Thyroid gland (tissue), 4 donors: ENCODE measurements around the gene UBTD1.

Source experiments
- POLR2A ChIP-seq, 2 donors: fragments of 450-650 bp; IDR thresholded peaks; one replicate each; pipeline ENCODE4 v1.6.1; 2017; ENCODE audit warnings: antibody characterized with exemption in 2 of 2, mild to moderate bottlenecking in 2 of 2, moderate library complexity in 1 of 2
- TF ChIP-seq, protein P1 (sequence below), 6 experiments: fragments of 200-600 bp in 3 of 6; fragments of 450-650 bp in 3 of 6; sonication (generic) in 3 of 6; IDR thresholded peaks; one replicate each; pipeline ENCODE4 v1.5.1; 2016 to 2019; ENCODE audit warnings: antibody characterized with exemption in 6 of 6, mild to moderate bottlenecking in 2 of 6, inconsistent platforms in 1 of 6, moderate library complexity in 1 of 6

DNA sequence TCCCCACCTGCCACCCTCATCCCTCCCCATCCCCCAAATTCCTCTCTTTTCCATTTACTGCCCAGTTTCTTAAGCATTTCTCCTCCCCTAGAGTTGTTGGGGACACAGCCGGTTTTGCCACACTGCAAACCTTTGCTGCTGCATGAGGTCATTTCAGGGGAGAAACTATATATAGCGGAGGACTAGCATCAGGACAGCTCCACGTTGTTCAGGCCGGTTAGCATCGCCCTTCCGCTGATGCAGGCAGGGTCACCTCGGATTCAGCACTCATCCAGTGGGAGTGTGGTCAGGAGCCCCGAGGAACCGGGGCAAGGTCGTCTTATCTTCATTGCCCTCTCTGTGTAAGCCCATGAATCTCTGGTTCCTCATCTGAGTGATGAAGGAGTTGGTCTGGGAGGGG lies 15.6 kb downstream of the UBTD1 start:
- TF ChIP-seq, protein P1, sequence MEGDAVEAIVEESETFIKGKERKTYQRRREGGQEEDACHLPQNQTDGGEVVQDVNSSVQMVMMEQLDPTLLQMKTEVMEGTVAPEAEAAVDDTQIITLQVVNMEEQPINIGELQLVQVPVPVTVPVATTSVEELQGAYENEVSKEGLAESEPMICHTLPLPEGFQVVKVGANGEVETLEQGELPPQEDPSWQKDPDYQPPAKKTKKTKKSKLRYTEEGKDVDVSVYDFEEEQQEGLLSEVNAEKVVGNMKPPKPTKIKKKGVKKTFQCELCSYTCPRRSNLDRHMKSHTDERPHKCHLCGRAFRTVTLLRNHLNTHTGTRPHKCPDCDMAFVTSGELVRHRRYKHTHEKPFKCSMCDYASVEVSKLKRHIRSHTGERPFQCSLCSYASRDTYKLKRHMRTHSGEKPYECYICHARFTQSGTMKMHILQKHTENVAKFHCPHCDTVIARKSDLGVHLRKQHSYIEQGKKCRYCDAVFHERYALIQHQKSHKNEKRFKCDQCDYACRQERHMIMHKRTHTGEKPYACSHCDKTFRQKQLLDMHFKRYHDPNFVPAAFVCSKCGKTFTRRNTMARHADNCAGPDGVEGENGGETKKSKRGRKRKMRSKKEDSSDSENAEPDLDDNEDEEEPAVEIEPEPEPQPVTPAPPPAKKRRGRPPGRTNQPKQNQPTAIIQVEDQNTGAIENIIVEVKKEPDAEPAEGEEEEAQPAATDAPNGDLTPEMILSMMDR (IDR thresholded peaks at IDR 0.05): no peak
- no peak for TF ChIP-seq POLR2A (IDR thresholded peaks at IDR 0.05)
